Activated T-helper 1 cell treated with anti-CD3 and anti-CD28 coated beads, Interleukin-12 subunit alpha, Interleukin-12 subunit beta, Interleukin-2, Interleukin-4 antibody, amounts not matched to agents 30 ng/mL and 10 ng/mL and 1 ng/mL, durations not matched to agents 14 hours and 24 hours and 36 hours (primary cell): Measurements from ENCODE around the gene PLAGL1. TPM values are rescaled to one million over a fixed set of nuclear protein-coding genes. Genes with fewer than 3 reads are reported as not detected.

Experiments used
- DNase-seq: peaks from one replicate; pipeline ENCODE4 v3.0.0; 2021; ENCODE audit warnings: low spot score
- H3K27ac Mint-ChIP-seq: one replicate; pipeline ENCODE4 v1.8.0; 2021; ENCODE audit warnings: mild to moderate bottlenecking, mixed read lengths
- H3K27me3 Mint-ChIP-seq: one replicate; pipeline ENCODE4 v1.8.0; 2022; ENCODE audit warnings: mild to moderate bottlenecking, moderate library complexity, mixed read lengths; ENCODE audit not compliant: insufficient read depth
- H3K36me3 Mint-ChIP-seq: one replicate; pipeline ENCODE4 v1.8.0; 2021; ENCODE audit warnings: low read depth, mixed read lengths
- H3K4me1 Mint-ChIP-seq: one replicate; pipeline ENCODE4 v1.8.0; 2021; ENCODE audit warnings: low read depth, mixed read lengths
- H3K4me3 Mint-ChIP-seq: one replicate; pipeline ENCODE4 v1.8.0; 2021; ENCODE audit warnings: mild to moderate bottlenecking, moderate library complexity, mixed read lengths
- H3K9me3 Mint-ChIP-seq: one replicate; pipeline ENCODE4 v1.8.0; 2021; ENCODE audit warnings: mixed read lengths
- intact Hi-C: fragments of 100-400 bp; cut with micrococcal nuclease; formaldehyde crosslinking; loops from one replicate; pipeline ENCODE4 v1.15.1; 2024
- total RNA-seq: library from RNA; stranded (reverse); gene quantifications from 2 replicates; pipeline ENCODE4 v1.2.3, GENCODE V29; 2022

PLAGL1 gene
- total RNA-seq, 1 donor from 2014 or later: 13.6 TPM

DNA sequence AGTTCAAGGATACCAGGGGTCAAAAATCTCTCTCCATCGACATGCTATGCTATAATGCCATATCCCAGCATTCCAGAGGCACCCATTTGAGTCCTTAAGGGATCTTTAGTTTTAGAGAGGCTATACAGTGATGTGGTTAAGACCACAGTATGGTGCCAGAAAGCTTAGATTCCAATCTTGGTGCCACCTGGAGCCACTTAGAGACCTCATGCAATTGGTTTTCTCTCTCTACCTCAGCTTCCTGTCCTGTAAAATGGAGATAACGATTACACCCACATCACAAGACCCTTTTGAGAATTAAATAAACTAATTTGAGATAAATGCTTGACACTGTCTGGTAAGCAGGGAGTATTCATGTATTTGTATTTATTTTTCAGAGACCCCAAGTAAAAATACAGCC lies 39.0 kb downstream of the PLAGL1 start:
- intact Hi-C loops: no loop called here
- Mint-ChIP-seq H3K4me3 (no peak overlapping the region), H3K36me3 (no peaks in the 10 kb centered on the region), H3K4me1 (no peaks in the 10 kb centered on the region), H3K27me3 (no peaks in the 10 kb centered on the region), H3K9me3 (no peaks in the 10 kb centered on the region), H3K27ac (no peak overlapping the region)
- no peak for DNase-seq

DNA sequence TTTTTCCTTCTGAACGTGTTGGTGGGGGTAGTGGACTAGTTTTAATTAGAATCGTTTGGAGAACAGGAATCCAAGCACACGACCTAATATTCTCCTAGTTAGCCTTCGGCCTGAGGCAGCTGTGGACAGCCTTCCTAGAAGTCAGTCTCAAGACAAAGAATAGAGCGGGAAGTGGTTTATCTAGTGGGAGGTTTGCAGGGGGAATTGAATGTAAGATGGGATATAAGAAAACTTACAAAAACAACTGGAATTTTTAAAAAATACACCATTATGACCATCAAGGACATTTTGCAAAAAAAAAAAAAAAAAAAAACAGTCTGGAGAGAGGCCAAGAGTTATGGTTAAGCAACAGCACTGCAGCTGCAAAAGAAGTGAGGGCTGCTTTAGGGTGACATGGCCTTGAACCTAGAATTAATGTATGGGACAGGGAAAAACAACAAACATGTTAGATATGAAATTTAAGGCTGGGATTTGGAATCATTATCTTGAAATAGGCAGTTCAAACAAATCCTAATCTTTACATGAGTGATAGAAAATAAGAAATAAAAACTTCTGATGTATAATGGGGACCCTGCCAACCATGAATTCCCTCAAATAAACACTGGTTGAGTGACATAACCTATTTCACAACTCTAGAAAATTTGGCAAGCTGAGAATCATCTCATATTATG lies 40.2 kb downstream of the PLAGL1 start:
- no peak for DNase-seq
- intact Hi-C loops: no loop called here
- Mint-ChIP-seq H3K9me3 (no peaks in the 10 kb centered on the region), H3K27ac (no peak overlapping the region), H3K36me3 (no peaks in the 10 kb centered on the region), H3K4me1 (no peaks in the 10 kb centered on the region), H3K27me3 (no peaks in the 10 kb centered on the region), H3K4me3 (no peak overlapping the region)

DNA sequence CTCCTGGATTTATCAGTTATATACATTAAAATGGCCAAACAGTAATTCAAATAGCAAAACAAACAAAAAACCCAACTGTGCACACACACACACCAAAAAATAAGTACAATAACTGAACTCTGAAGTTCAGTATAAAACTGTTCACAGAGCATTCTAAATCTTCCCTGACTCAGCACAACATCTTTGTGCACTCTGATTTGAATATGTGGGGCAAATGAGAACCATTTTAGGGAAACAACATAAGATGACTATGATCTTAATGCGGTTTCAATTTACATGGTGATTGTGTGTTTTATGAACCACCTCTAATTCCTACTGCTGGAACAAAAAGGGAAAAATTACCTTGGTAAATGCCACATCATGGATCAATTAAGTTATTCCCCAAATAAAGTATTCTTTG lies 41.7 kb downstream of the PLAGL1 start:
- H3K4me3 Mint-ChIP-seq: no peak overlapping the region
- no peak for DNase-seq
- no peaks in the 10 kb centered on the region for H3K9me3 Mint-ChIP-seq
- H3K36me3 Mint-ChIP-seq: no peaks in the 10 kb centered on the region
- H3K27ac Mint-ChIP-seq: no peak overlapping the region
- intact Hi-C loops: no loop called here
- H3K4me1 Mint-ChIP-seq: no peaks in the 10 kb centered on the region
- no peaks in the 10 kb centered on the region for H3K27me3 Mint-ChIP-seq

DNA sequence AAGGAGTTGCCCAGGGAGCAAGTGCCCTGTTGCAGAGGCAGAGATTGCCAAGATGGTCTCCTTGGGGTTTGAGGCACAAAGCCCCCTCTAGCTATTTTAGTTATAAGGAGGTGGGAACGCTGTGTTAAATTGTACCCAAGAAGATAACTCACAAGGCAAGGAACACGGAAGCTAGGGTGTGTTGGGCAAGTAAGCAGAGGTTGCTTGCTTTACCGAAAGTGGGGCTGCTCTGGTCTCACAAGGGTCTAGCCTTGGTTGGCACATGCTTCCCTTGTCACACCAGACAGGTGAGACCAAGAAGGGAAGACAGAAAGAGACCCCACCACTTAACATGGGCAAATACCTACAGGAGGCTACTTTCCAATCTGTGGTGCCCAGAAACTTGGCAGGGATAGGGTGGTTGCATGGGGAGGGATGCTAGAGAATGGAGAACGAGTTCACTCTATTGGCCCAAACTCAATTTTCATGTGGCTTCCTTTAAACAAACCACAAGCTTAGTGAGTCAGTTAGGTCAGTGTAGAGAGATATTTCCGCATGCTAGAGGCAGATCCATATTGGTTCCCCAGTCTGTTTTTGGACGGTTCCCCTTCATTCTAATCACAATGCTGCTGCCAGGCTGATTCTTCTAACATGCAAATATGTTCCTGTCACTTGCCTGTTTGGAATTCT lies 42.4 kb downstream of the PLAGL1 start:
- H3K27ac Mint-ChIP-seq: no peak overlapping the region

DNA sequence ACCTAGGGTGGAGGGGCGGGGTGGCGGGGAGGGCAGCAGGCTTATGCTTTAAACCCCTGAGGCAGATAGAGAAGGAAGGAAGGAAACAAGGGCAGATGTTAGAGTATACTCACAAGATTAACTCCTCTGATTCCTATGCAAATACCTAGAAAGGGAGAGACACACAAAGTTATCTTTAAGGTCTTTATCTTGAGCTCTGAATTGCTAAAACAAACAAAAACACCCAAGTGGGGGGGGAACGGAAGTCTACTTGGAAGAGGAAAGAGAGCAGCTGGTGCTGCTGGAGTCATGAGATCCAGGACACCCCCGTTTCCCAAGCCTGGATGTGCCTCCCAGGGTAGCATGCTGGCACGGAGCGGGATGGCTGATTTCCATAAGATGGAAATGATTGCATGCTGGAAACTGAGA lies 43.4 kb downstream of the PLAGL1 start:
- Mint-ChIP-seq H3K4me3 (no peak overlapping the region), H3K9me3 (no peaks in the 10 kb centered on the region), H3K36me3 (no peaks in the 10 kb centered on the region), H3K27me3 (no peaks in the 10 kb centered on the region), H3K4me1 (no peaks in the 10 kb centered on the region), H3K27ac (no peak overlapping the region)
- no peak for DNase-seq
- intact Hi-C loops: no loop called here

More for the DNA sequence above, 42.4 kb downstream of the PLAGL1 start:
- no peaks in the 10 kb centered on the region for H3K36me3 Mint-ChIP-seq
- no peaks in the 10 kb centered on the region for H3K9me3 Mint-ChIP-seq
- intact Hi-C loops: no loop called here
- no peaks in the 10 kb centered on the region for H3K4me1 Mint-ChIP-seq
- no peak overlapping the region for H3K4me3 Mint-ChIP-seq
- no peaks in the 10 kb centered on the region for H3K27me3 Mint-ChIP-seq
- no peak for DNase-seq

DNA sequence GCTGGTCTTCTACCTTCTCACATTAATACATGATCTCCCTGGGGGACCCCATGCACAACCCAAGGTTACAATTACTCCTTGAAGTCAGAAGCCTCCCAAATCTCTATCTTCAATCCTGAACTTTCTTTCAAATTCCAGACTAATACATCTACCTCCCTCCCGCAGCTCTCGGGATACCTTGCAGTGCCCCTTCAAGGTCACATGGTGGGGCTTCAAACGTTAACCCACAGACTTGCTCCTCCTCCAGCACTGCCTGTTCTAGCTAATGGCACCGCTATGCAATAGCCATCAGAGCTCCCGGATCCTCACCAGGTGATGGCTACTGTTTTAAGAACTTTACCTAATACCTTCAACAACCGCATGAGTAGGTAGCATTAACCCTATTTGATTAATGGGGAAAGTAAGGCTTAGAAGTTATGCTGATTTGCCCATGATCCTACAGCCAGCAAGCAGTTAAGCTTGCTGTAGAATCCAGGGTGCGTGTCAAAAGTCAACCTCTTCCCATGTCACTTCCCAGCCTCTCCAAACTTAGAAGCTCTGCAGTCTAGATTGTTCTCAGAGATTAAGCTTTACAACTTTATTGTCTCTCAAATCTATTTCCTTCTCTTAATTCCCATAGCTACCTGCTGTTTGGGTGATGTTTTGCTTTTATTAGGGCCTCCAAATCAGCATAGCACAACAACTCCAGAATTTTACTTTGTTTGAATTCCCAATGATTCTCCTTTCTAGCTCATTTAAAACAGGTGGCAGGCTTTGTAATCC lies 44.7 kb downstream of the PLAGL1 start:
- Mint-ChIP-seq H3K4me3 (no peak overlapping the region), H3K36me3 (no peaks in the 10 kb centered on the region), H3K4me1 (no peaks in the 10 kb centered on the region), H3K27ac (no peak overlapping the region), H3K27me3 (no peaks in the 10 kb centered on the region), H3K9me3 (no peaks in the 10 kb centered on the region)
- DNase-seq: no peak
- intact Hi-C loops: no loop called here

DNA sequence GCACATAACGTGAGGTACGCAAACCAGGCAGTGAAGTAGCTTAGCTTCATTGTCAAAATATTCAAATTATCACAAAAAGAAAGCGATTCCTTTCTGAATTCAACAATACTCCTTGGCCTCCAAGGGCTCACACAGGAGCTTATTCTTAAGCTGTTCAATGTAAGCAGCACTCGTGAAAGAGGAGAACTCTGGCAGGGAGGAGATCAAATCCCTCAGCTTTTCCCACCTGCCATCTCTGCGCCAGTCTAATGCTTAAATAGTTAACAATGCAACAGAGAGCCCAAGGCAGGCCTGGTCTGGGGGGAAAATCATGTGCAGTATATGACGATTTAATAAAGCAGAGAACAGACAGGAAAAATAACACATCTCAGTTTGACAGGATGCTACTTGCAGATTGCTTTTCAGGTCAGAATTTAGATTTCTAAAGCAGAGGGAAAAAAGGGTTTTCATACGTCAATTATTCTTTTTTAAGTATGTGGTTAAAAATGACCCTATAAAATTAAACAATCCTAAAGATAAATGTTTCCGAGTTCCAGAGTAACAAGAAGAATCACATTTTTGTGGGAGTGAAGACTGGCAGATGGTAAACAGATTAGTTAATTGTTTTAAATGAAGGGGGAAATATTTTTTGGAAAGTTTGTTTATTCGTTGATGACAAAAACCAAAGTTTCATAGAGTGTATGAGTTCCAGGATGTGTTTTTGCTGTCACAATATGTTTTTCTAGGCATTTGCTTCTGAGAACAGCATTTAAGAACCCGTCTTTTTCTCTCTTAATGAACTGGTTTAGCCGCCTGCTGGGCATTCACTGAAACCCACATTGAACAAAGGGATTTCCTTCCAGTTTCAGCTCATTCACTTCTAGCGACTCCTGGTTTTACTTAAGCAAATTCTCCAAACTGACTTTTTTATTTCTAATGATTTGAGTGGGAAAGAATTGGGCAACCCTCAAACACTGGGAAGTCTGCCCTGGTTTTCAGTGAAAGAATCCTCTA lies 45.9 kb downstream of the PLAGL1 start:
- Mint-ChIP-seq H3K4me3 (no peak overlapping the region), H3K4me1 (no peaks in the 10 kb centered on the region), H3K27ac (no peak overlapping the region), H3K27me3 (no peaks in the 10 kb centered on the region), H3K9me3 (no peaks in the 10 kb centered on the region), H3K36me3 (no peaks in the 10 kb centered on the region)
- no peak for DNase-seq
- intact Hi-C loops: no loop called here

DNA sequence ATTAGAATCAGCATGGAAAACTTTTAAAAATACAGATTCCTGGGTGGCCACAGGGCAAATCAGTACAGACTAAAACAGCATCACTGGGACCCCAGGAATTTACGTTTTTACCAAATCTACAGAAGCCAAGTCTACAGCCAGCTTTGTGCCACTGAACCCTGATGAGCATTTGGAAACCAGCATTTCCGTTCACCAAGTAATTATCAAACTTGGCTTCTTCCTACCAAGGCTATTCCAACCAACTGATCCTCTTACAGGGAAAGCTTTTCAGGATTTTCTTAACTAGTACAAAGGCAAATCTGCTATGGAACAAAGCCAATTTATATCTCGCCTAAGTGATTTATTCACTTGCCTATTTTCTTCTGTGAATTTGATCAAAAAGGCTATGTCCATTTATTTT lies 47.0 kb downstream of the PLAGL1 start:
- no peak for DNase-seq
- Mint-ChIP-seq H3K9me3 (no peaks in the 10 kb centered on the region), H3K4me1 (no peaks in the 10 kb centered on the region), H3K36me3 (no peaks in the 10 kb centered on the region), H3K27me3 (no peaks in the 10 kb centered on the region), H3K27ac (no peak overlapping the region), H3K4me3 (no peak overlapping the region)
- intact Hi-C loops: no loop called here

DNA sequence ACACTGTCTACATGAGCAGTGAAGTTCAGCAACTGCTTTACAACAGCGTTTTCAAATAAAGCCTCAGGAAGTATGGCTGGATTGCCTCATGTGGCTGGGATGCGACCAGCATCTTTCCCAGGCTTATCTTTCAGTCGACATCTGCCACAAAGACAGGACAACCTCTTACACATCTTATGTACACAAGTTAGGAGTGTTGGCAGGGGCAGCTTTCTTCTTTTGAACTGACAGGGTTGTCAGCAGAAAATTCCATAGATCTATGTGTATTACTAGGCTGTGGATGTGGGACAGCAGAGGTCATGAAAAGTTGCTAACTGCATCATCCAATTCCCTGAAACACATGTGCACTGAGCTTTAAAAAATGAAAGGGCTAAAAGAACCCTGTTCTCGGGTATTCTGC lies 48.1 kb downstream of the PLAGL1 start:
- intact Hi-C loops: no loop called here
- no peak for DNase-seq
- no peaks in the 10 kb centered on the region for H3K4me1 Mint-ChIP-seq
- no peaks in the 10 kb centered on the region for H3K9me3 Mint-ChIP-seq
- no peaks in the 10 kb centered on the region for H3K27me3 Mint-ChIP-seq
- no peak overlapping the region for H3K4me3 Mint-ChIP-seq
- no peak overlapping the region for H3K27ac Mint-ChIP-seq
- no peaks in the 10 kb centered on the region for H3K36me3 Mint-ChIP-seq

DNA sequence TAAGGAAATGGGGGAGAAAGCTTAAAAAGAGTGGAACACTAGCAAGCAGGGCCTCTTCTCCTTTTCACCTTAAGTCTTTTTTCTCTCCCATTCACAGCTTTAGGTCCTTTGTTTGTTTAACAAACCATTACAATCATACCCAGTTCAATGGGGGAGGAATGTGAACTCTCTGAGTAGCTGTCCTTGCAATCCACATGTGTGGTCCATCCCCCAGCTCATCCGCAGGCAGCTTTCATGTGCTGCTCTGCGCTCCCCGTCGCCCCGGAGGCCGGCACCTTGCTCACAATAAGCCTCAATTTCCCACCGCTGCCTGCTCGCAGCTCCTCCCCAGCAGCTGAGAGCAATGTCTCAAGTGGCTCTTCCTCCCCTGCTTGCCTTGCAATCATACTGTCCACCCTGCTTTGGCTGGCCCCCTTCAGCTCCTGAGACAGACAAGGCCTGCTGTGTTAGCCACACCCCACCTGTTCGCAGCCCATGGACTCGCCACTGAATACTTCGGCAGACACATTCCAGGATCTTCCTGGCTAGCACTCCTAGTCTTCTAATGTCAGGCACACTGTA lies 49.1 kb downstream of the PLAGL1 start:
- intact Hi-C loops: no loop called here
- DNase-seq: no peak
- Mint-ChIP-seq H3K4me1 (no peaks in the 10 kb centered on the region), H3K9me3 (no peaks in the 10 kb centered on the region), H3K36me3 (no peaks in the 10 kb centered on the region), H3K27ac (no peak overlapping the region), H3K27me3 (no peaks in the 10 kb centered on the region), H3K4me3 (no peak overlapping the region)

DNA sequence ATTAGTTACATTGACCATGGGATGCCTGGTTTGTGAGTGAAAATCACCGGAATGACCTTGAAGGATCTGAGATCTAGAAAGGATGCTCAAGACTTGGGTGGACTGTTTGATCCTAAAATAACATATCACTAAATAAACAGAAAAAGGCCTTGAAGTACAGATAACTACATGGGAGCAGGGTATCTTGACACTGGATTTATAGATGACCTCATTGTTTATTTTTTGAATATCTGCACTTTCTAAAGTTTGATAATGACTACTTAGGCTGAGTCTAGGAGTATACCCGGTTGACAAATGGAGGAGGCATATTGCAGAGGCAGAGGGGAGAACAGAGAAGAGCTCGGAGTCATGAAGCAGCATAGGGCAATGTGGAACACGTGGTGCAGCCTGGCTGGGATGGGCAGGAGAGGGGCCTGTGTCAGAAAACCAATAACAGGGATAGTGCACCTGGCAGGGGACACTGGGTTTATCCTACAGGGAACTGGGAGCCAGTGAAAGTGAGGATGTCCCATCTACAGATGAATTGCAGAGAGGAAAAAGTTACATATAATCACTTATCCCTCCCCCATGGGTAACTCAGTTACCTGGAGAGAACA lies 50.3 kb downstream of the PLAGL1 start:
- no peaks in the 10 kb centered on the region for H3K36me3 Mint-ChIP-seq
- H3K27me3 Mint-ChIP-seq: no peaks in the 10 kb centered on the region
- no peak overlapping the region for H3K27ac Mint-ChIP-seq
- no peak overlapping the region for H3K4me3 Mint-ChIP-seq
- H3K4me1 Mint-ChIP-seq: no peaks in the 10 kb centered on the region
- no peaks in the 10 kb centered on the region for H3K9me3 Mint-ChIP-seq
- no peak for DNase-seq
- intact Hi-C loops: no loop called here

DNA sequence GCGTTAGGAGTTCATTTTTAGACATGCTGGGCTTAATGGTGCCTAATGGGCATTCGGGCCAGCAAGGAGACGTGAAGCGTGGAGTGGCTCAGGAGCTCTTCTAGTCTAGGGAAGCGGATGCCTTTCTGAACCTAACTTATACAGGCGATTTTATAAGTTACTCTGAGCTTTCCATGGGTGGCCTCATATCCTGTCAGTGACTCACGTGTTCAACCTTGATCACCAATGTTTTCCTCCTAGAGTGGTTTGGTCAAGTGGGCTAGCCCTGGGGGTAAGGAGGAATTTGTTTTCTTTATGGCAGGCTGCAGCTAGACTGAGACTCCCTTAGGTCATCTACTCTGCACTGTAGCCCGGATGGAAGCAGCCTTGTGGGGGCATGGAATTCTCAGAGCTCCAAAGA lies 52.1 kb downstream of the PLAGL1 start:
- DNase-seq: no peak
- Mint-ChIP-seq H3K4me1 (no peaks in the 10 kb centered on the region), H3K27me3 (no peaks in the 10 kb centered on the region), H3K36me3 (no peaks in the 10 kb centered on the region), H3K27ac (no peak overlapping the region), H3K9me3 (no peaks in the 10 kb centered on the region), H3K4me3 (no peak overlapping the region)
- intact Hi-C loops: no loop called here
